ENCODE results near the gene OPA3. TPM values are rescaled to one million over a fixed set of nuclear protein-coding genes. Genes with fewer than 3 reads are reported as not detected.
A peak's percentile ranks its signal among the peaks of the same experiment; 100 is the strongest.

OPA3 gene
- total RNA-seq, 1 donor from 2014 or later: 14.8 TPM

DNA sequence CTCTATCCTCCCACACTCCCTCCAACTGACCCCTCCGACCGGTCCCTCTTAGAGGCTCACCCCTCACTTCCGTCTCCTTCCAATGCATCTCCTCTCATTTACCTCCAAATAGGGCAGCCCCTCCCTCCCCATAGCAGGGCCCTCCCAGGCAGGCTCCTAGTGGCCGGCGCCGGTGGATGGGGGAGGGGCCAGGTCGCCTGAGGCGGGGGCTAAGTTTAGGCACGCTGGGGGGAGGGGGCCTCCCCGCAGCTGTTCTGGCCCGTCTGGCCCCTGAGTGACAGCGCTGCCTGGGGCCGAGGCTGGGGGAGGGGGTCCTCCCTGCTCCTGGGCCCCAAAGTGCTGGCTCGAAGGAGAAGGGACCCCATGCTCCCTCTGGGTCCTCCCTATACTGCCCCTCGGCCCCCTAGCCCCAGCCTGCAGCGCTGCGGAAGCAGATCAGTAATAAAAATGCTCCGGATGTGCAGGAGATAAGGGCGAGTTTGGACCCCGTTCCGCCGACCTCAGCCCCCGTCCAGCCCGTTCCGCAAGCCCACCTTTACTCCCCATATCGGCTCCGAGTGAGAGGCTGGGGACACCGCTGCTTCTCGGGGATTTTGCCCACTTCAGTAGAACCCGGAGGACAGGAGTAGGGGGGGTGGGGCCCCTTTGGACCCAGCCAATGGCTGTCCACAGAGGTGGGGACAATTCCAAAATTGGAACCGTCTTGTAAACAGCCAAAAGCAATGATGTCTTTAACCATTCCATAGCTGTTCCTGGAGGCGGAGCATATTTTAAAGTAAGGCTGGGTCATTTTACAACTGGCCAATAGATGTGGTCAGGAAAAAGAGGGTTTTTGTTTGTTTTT, 91.8 kb downstream of the OPA3 start:
- Mint-ChIP-seq H3K27ac (ENCODE audit: unreplicated experiment) (no peak overlapping the region), H3K4me3 (peak overlapping the region; percentile 88), H3K27me3 (ENCODE audit: low read depth) (peaks cover 24% of the 10 kb centered on the region), H3K36me3 (ENCODE audit: low read depth) (no peaks in the 10 kb centered on the region), H3K4me1 (peaks cover 37% of the 10 kb centered on the region), H3K9me3 (no peaks in the 10 kb centered on the region)
- TF ChIP-seq, protein P1, sequence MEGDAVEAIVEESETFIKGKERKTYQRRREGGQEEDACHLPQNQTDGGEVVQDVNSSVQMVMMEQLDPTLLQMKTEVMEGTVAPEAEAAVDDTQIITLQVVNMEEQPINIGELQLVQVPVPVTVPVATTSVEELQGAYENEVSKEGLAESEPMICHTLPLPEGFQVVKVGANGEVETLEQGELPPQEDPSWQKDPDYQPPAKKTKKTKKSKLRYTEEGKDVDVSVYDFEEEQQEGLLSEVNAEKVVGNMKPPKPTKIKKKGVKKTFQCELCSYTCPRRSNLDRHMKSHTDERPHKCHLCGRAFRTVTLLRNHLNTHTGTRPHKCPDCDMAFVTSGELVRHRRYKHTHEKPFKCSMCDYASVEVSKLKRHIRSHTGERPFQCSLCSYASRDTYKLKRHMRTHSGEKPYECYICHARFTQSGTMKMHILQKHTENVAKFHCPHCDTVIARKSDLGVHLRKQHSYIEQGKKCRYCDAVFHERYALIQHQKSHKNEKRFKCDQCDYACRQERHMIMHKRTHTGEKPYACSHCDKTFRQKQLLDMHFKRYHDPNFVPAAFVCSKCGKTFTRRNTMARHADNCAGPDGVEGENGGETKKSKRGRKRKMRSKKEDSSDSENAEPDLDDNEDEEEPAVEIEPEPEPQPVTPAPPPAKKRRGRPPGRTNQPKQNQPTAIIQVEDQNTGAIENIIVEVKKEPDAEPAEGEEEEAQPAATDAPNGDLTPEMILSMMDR (conservative IDR thresholded peaks at IDR 0.05): no peak
- peak; percentile 33 for DNase-seq (ENCODE audit: low read depth, low spot score)

DNA sequence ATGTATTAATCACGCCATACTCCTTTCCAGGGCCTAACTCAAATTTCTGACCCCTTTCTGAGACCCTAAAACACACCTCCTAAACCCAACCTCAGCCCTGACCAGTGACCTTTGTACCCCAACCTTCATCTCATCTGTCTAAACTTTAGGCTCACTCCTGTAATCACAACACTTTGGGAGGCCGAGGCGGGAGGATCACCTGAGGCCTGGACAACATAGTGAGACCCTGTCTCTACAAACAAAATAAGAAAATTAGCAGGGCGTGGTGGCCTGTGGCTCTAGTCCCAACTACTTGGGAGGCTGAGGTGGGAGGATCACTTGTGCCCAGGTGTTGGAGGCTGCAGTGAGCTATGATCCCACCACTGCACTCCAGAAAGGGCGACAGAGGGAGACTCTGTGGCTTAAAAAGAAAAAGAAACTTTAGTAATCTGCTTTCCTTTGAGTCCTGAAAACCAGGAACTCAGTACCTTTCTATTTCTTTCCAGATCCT, 92.4 kb downstream of the OPA3 start:
- Mint-ChIP-seq H3K9me3 (no peaks in the 10 kb centered on the region), H3K36me3 (ENCODE audit: low read depth) (no peaks in the 10 kb centered on the region), H3K4me1 (peaks cover 33% of the 10 kb centered on the region), H3K4me3 (peak overlapping the region; percentile 59), H3K27ac (ENCODE audit: unreplicated experiment) (no peak overlapping the region), H3K27me3 (ENCODE audit: low read depth) (peaks cover 17% of the 10 kb centered on the region)
- TF ChIP-seq, protein P1 (conservative IDR thresholded peaks at IDR 0.05): no peak
- DNase-seq (ENCODE audit: low read depth, low spot score): no peak

DNA sequence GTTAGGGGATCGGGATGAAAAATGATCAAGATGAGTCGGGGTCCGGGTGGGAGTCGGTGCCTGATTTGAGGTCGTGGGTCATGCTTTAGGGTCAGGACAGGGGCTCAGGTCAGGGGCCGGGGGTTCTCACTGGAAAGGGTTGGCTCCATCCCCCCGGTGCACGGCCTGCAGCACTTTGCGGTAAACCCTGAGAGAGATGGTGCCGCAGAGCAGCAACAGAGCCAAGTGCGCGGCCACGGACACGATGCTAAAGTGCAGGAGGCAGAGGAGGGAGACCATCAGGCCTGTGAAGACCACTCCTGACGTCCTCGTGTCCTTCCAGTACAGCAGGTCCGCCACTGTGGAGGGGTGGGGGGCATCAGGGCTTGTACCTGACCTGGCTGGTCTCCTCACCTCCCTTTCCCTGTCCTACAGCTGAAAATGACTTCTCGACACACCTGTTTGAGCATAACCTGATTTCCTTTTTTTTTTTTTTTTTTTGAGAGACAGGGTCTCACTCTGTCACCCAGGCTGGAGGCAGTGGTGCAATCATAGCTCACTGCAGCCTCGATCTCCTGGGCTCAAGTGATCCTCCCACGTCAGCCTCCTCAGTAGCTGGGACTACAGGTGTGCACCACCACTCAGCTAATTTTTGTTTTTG, 95.3 kb downstream of the OPA3 start:
- TF ChIP-seq, protein P1 (conservative IDR thresholded peaks at IDR 0.05): no peak
- Mint-ChIP-seq H3K4me1 (peaks cover 31% of the 10 kb centered on the region), H3K4me3 (no peak overlapping the region), H3K27ac (ENCODE audit: unreplicated experiment) (no peak overlapping the region), H3K36me3 (ENCODE audit: low read depth) (no peaks in the 10 kb centered on the region), H3K27me3 (ENCODE audit: low read depth) (peaks cover 2% of the 10 kb centered on the region), H3K9me3 (no peaks in the 10 kb centered on the region)
- no peak for DNase-seq (ENCODE audit: low read depth, low spot score)

DNA sequence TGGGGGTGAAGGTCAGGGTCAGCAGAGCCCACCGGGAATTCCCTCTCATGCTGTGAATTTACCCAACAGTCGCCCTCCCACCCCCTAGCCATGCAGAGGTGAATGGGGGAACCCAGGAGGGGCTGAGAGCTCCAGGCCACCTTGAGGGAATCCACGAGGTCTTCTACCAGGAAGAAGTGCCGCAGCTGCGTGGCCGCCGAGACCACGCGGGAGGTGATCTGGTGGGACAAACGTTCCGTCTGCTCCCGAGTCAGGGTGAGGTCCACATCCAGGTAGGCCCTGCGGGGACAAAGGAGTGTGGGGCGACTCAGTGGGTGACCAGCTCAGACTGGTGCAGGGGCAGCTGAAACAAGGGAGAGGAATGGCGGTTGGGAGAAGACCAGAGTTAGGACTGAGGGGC, 95.9 kb downstream of the OPA3 start:
- peaks cover 2% of the 10 kb centered on the region for H3K27me3 Mint-ChIP-seq (ENCODE audit: low read depth)
- no peak for DNase-seq (ENCODE audit: low read depth, low spot score)

DNA sequence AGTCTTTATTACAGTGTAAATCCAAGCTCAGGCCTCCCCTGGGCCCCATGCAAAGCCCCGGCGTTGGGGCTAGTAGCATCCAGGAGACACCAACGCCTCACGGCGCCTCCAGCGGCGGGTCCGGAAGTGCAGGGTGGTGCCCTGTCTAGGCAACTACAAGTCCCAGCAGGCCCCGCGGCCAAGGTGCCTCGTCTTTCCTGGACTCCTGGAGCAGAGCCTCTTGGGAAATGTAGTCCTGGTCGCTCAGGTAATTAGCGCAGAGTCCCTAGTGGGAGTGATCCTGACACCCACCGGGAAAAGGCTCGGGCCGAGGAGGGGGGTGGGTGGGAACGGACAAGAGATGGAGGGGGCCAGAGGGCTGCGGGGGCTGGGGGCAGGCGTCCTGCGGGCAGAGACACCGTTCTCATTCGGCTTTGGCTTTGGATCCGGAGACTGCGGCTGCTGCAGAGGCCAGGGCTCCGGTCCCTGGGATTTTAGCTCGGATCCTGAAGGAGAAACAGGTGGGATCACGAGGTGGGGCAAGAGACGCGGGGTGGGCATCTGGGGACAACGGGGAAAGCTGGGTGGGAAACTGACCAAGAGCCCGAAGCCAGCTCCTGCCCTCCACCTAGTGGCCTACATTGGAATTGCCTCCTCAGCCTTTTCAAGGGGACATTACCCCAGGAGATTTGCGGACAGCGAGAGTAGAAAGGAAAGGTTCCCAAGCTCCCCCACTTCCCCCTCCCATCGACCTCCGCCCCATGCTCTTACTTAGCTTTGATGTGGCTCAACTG, 99.1 kb downstream of the OPA3 start:
- Mint-ChIP-seq H3K27me3 (ENCODE audit: low read depth) (no peaks in the 10 kb centered on the region), H3K27ac (ENCODE audit: unreplicated experiment) (peak overlapping the region; percentile 98), H3K9me3 (no peaks in the 10 kb centered on the region), H3K36me3 (ENCODE audit: low read depth) (no peaks in the 10 kb centered on the region), H3K4me3 (peak overlapping the region; percentile 97), H3K4me1 (peaks cover 10% of the 10 kb centered on the region)
- TF ChIP-seq, protein P1 (conservative IDR thresholded peaks at IDR 0.05): peak; percentile 71
- DNase-seq (ENCODE audit: low read depth, low spot score): peak; percentile 99

More for the DNA sequence above, 95.9 kb downstream of the OPA3 start:
- H3K27ac Mint-ChIP-seq (ENCODE audit: unreplicated experiment): no peak overlapping the region
- H3K9me3 Mint-ChIP-seq: no peaks in the 10 kb centered on the region
- peaks cover 27% of the 10 kb centered on the region for H3K4me1 Mint-ChIP-seq
- TF ChIP-seq, protein P1 (conservative IDR thresholded peaks at IDR 0.05): no peak
- no peaks in the 10 kb centered on the region for H3K36me3 Mint-ChIP-seq (ENCODE audit: low read depth)
- H3K4me3 Mint-ChIP-seq: no peak overlapping the region

Measured in neural crest cell (in vitro differentiated cells).